Activated B cell treated with CpG ODN at 0.5 μM for 24 hours (primary cell): ENCODE measurements around the gene DNAH2. TPM values are rescaled to one million over a fixed set of nuclear protein-coding genes. Genes with fewer than 3 reads are reported as not detected.

Experiments
- ATAC-seq: fragments of 200-7000 bp; cut with Tn5 transposase; one replicate; pipeline ENCODE4 v1.10.0; 2021; ENCODE audit warnings: low read depth, mild to moderate bottlenecking, moderate library complexity
- CTCF ChIA-PET: fragments of 350-600 bp; sonication (Branson Sonifier 250); formaldehyde crosslinking; loops from one replicate; lab custom pipeline; 2021; ENCODE audit warnings: antibody characterized with exemption; lab: Charles Lee
- POLR2A ChIA-PET: fragments of 350-600 bp; sonication (Branson Sonifier 250); formaldehyde crosslinking; loops from one replicate; lab custom pipeline; 2021; ENCODE audit warnings: antibody characterized with exemption; lab: Charles Lee
- DNase-seq: peaks from one replicate; pipeline ENCODE4 v3.0.0; 2022
- H3K27ac Mint-ChIP-seq: one replicate; pipeline ENCODE4 v1.8.0; 2020; ENCODE audit warnings: mixed read lengths
- H3K27me3 Mint-ChIP-seq: one replicate; pipeline ENCODE4 v1.8.0; 2021; ENCODE audit warnings: mixed read lengths
- H3K36me3 Mint-ChIP-seq: one replicate; pipeline ENCODE4 v1.8.0; 2021; ENCODE audit warnings: low read depth, mixed read lengths
- H3K4me1 Mint-ChIP-seq: one replicate; pipeline ENCODE4 v1.8.0; 2021; ENCODE audit warnings: mixed read lengths
- H3K4me3 Mint-ChIP-seq: one replicate; pipeline ENCODE4 v1.8.0; 2020; ENCODE audit warnings: mild to moderate bottlenecking, mixed read lengths
- H3K9me3 Mint-ChIP-seq: one replicate; pipeline ENCODE4 v1.8.0; 2020; ENCODE audit warnings: mixed read lengths
- intact Hi-C: fragments of 100-400 bp; cut with micrococcal nuclease; formaldehyde crosslinking; loops from one replicate; pipeline ENCODE4 v1.15.1; 2024
- total RNA-seq: library from RNA; stranded (reverse); gene quantifications from 2 replicates; pipeline ENCODE4 v1.2.3, GENCODE V29; 2022
- TF ChIP-seq, protein P1 (sequence below): fragments of 200-600 bp; IDR thresholded peaks from one replicate; pipeline ENCODE4 v1.8.0; 2022; ENCODE audit warnings: antibody characterized with exemption, mild to moderate bottlenecking

The DNAH2 gene
- total RNA-seq, 1 donor from 2014 or later: not detected

DNA sequence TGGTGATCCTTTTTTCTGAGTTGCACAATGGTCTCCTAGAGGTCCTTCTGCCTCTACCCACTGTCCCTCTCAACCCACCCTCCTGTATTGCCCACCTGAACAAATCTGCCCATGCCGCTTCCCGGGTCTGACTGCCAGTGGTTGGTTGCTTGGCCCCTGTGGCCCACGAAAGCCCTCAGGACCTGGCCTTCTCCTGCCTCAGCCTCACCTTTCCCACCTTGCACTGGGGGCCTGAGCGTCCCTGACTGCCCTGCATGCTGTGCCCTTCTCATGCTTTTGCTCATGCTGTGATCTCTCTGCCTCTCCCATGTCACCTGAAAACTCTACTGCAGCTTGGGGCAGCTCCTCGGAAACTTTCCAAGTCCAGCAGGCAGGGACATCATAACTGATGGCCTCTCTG, 102.7 kb downstream of the DNAH2 start:
- intact Hi-C loops: no loop called here
- Mint-ChIP-seq H3K27ac (no peak overlapping the region), H3K4me3 (no peak overlapping the region), H3K36me3 (no peaks in the 10 kb centered on the region), H3K27me3 (peaks cover 7% of the 10 kb centered on the region), H3K9me3 (no peaks in the 10 kb centered on the region), H3K4me1 (no peaks in the 10 kb centered on the region)
- CTCF ChIA-PET: interaction anchor here (0.6 to 2.0 kb wide), 4 partner anchors 12 to 170 kb away, joined by 3 to 7 read pairs (median 4); no protein-coding TSS in a partner anchor
- ATAC-seq (no peak), DNase-seq (no peak)
- POLR2A ChIA-PET: no interaction called here
- TF ChIP-seq, protein P1, sequence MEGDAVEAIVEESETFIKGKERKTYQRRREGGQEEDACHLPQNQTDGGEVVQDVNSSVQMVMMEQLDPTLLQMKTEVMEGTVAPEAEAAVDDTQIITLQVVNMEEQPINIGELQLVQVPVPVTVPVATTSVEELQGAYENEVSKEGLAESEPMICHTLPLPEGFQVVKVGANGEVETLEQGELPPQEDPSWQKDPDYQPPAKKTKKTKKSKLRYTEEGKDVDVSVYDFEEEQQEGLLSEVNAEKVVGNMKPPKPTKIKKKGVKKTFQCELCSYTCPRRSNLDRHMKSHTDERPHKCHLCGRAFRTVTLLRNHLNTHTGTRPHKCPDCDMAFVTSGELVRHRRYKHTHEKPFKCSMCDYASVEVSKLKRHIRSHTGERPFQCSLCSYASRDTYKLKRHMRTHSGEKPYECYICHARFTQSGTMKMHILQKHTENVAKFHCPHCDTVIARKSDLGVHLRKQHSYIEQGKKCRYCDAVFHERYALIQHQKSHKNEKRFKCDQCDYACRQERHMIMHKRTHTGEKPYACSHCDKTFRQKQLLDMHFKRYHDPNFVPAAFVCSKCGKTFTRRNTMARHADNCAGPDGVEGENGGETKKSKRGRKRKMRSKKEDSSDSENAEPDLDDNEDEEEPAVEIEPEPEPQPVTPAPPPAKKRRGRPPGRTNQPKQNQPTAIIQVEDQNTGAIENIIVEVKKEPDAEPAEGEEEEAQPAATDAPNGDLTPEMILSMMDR: no peak

DNA sequence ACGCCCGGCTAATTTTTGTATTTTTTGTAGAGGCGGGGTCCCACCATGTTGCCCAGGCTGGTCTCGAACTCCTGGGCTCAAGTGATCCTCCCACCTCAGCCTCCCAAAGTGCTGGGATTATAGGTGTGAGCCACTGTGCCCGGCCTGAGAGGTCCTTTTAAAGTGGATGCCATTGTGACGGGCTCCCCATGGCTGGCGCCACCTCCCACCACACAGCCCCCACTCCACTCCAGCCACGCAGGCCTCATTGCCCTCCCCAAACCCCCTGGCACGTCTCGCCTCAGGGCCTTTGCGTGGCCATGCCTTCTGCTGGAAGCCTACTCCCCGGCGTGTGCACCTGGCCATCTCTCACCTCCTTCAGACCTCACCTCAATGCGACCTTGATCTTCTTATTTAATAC, 104.6 kb downstream of the DNAH2 start:
- intact Hi-C loops: loop anchor here (1.0 to 2.0 kb wide), 7 partner anchors 12 to 235 kb away; partner anchors contain the start of genes KDM6B and NAA38
- no peak for ATAC-seq
- POLR2A ChIA-PET: no interaction called here

DNA sequence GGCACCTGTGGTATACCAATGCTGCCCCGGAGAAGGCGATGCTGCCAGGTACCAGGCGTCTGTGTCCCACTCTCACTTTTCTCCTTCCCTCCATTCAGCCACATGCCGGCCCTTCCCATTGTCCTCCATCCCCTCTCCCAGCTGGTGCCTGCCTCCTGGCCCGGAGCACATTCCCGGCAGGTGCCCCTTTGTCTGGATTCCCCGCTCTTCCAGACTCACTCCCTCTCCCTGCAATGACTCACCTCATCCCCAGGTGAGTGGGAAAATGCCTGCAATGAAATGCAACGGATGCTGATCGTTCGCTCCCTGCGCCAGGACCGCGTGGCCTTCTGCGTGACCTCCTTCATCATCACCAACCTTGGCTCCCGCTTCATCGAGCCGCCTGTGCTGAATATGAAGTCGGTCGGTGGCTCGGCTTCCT, 106.0 kb downstream of the DNAH2 start:
- H3K4me1 Mint-ChIP-seq: no peaks in the 10 kb centered on the region
- no peak for ATAC-seq
- TF ChIP-seq, protein P1: no peak
- ChIA-PET POLR2A (no interaction called here), CTCF (interaction anchor here (1.0 to 1.9 kb wide), 5 partner anchors 11 to 89 kb away, joined by 3 to 5 read pairs (median 5); no protein-coding TSS in a partner anchor)
- intact Hi-C loops: loop anchor here (2.0 kb wide), 1 partner anchor 81 kb away; no protein-coding TSS in a partner anchor
- H3K27ac Mint-ChIP-seq: no peak overlapping the region
- peaks cover 11% of the 10 kb centered on the region for H3K27me3 Mint-ChIP-seq
- H3K9me3 Mint-ChIP-seq: no peaks in the 10 kb centered on the region
- no peaks in the 10 kb centered on the region for H3K36me3 Mint-ChIP-seq
- no peak for DNase-seq
- no peak overlapping the region for H3K4me3 Mint-ChIP-seq

More for the DNA sequence above, 104.6 kb downstream of the DNAH2 start:
- H3K9me3 Mint-ChIP-seq: no peaks in the 10 kb centered on the region
- H3K4me1 Mint-ChIP-seq: no peaks in the 10 kb centered on the region
- TF ChIP-seq, protein P1: no peak
- no peak for DNase-seq
- no peaks in the 10 kb centered on the region for H3K36me3 Mint-ChIP-seq
- no peak overlapping the region for H3K4me3 Mint-ChIP-seq
- peaks cover 11% of the 10 kb centered on the region for H3K27me3 Mint-ChIP-seq
- H3K27ac Mint-ChIP-seq: no peak overlapping the region
- CTCF ChIA-PET: interaction anchor here (1.8 to 1.9 kb wide), 3 partner anchors 13 to 91 kb away, joined by 5 read pairs; no protein-coding TSS in a partner anchor

DNA sequence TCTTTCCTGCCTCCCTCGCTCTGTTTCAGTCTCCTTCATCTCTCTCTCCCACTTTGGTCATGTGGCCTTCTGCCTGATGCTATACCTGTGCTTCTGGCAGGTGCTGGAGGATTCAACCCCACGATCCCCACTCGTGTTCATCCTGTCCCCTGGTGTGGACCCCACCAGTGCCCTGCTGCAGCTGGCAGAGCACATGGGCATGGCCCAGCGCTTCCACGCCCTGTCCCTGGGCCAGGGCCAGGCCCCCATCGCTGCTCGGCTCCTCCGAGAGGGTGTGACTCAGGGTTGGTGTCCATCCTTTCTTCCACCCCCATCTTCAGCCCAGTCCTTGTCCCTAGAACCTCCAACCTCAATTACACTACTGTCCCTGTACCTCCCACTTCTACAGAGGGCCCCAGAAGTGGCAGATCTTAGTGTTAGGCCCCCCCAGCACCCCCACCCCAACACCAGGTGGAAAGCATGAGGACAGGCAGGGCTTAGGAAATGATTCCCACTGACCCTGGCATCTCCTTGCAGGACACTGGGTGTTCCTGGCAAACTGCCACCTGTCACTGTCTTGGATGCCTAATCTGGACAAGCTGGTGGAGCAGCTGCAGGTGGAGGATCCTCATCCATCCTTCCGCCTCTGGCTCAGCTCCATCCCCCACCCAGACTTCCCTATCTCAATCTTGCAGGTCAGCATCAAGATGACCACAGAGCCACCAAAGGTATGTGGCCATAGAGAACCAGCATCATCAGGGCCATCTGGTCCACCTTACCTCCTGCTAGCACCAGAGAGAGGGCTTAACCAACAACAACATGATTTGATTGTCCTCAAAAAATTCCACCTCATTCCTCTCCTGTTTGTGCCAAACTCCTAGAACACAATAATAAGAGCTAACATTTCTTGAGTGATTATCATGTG, 106.7 kb downstream of the DNAH2 start:
- TF ChIP-seq, protein P1: no peak
- DNase-seq: no peak
- Mint-ChIP-seq H3K36me3 (no peaks in the 10 kb centered on the region), H3K9me3 (no peaks in the 10 kb centered on the region), H3K4me1 (no peaks in the 10 kb centered on the region), H3K27ac (no peak overlapping the region), H3K27me3 (peaks cover 12% of the 10 kb centered on the region), H3K4me3 (no peak overlapping the region)
- CTCF ChIA-PET: interaction anchor here (0.6 to 2.1 kb wide), 13 partner anchors 10 to 233 kb away, joined by 3 to 11 read pairs (median 5); partner anchors contain the start of gene KDM6B
- ATAC-seq: no peak
- POLR2A ChIA-PET: interaction anchor here (0.7 to 1.5 kb wide), 5 partner anchors 10 to 108 kb away, joined by 3 to 5 read pairs (median 4); partner anchors contain the start of genes CNTROB, KDM6B and TRAPPC1
- intact Hi-C loops: no loop called here
